ENCODE measurements around the gene SHC1.
"Not testable (repeated sequence)": the region's sequence is repeated elsewhere in the genome, so short reads cannot be mapped to it uniquely, and the experiment has no call there.

SHC1 gene

DNA sequence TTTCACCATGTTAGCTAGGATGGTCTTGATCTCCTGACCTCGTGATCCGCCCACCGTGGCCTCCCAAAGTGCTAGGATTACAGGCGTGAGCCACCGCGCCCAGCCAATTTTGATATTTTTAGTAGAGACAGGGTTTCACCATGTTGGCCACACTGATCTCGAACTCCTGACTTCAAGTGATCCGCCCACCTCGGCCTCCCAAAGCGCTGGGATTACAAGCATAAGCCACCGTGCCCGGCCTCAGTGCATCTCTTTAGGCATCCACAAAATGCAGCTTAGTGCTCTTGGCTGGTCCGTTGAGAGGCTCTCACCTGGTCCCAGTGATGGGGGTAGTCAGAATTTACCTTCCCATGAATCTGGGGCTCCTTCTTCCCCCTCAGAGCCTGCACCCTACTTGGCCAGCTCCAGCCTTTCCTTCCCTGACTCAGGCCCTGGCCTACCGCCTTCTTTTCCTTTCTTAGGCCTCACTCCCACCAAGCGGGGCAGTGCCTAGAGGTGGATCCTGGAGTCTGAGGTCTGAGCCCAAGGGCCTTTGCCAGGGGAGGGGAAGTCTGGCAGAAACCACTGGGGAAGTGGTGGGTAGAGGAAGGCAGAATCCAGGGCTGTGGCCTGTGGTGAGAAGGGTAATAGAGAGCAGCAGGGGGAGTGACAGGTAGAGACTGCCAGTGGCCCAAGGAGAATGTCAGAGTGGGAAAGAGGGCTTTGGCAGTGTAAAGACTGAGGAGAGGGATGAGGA is 26.6 kb upstream of the SHC1 start:
- no peak overlapping the region for H3K9ac ChIP-seq (ENCODE audit: low read length)
- no peaks in the 10 kb centered on the region for H3K9me3 ChIP-seq (ENCODE audit: insufficient read depth, low read length)
- no peak for TF ChIP-seq EZH2phosphoT487 (conservative IDR thresholded peaks at IDR 0.05; ENCODE audit: low read length)
- TF ChIP-seq, protein P1, sequence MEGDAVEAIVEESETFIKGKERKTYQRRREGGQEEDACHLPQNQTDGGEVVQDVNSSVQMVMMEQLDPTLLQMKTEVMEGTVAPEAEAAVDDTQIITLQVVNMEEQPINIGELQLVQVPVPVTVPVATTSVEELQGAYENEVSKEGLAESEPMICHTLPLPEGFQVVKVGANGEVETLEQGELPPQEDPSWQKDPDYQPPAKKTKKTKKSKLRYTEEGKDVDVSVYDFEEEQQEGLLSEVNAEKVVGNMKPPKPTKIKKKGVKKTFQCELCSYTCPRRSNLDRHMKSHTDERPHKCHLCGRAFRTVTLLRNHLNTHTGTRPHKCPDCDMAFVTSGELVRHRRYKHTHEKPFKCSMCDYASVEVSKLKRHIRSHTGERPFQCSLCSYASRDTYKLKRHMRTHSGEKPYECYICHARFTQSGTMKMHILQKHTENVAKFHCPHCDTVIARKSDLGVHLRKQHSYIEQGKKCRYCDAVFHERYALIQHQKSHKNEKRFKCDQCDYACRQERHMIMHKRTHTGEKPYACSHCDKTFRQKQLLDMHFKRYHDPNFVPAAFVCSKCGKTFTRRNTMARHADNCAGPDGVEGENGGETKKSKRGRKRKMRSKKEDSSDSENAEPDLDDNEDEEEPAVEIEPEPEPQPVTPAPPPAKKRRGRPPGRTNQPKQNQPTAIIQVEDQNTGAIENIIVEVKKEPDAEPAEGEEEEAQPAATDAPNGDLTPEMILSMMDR (IDR thresholded peaks at IDR 0.05; ENCODE audit: insufficient read depth, low read length, poor library complexity, severe bottlenecking) = no peak
- H3K27me3 ChIP-seq (ENCODE audit: low read length) = no peaks in the 10 kb centered on the region
- H3K4me2 ChIP-seq (ENCODE audit: low read depth, low read length, poor library complexity, severe bottlenecking) = no peak overlapping the region
- H3K9me2 ChIP-seq (replicated peaks; ENCODE audit: insufficient read depth, low read length) = no peaks in the 10 kb centered on the region
- H4K20me1 ChIP-seq (ENCODE audit: low read depth, low read length) = no peaks in the 10 kb centered on the region
- no peak overlapping the region for H3K27ac ChIP-seq (ENCODE audit: low read depth, low read length)
- H3K79me2 ChIP-seq (ENCODE audit: insufficient read depth, low read length) = no peaks in the 10 kb centered on the region
- no peak overlapping the region for H3K4me3 ChIP-seq (ENCODE audit: insufficient read depth, low read length, poor library complexity, severe bottlenecking)
- no peaks in the 10 kb centered on the region for H3K36me3 ChIP-seq (ENCODE audit: low read length)
- no peak overlapping the region for H2AFZ ChIP-seq (ENCODE audit: low read depth, low read length, severe bottlenecking)
- peaks cover 16% of the 10 kb centered on the region for H3F3A ChIP-seq (ENCODE audit: insufficient read depth)

DNA sequence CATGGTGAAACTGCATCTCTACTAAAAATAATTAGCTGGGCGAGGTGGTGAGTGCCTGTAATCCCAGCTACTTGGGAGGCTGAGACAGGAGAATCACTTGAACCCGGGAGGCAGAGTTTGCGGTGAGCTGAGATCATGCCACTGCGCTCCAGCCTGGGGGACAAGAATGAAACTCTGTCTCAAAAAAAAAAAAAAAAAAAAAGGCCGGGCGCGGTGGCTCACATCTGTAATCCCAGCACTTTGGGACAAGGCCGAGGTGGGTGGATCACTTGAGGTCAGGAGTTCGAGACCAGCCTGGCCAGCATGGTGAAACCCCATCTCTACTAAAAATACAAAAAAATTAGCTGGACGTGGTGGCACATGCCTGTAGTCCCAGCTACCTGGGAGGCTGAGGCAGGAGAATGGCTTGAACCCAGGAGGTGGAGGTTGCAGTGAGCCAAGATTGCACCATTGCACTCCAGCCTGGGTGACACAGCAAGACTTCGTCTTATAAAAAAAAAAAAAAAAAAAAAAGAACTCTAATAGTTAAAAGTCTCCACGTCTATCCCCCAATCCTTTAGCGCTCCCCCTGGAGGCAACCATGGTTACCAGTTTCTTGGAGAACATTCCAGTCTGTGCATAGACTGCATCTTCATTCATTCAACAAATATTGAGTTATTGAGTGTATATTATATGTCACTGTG is 24.9 kb upstream of the SHC1 start:
- not testable (repeated sequence) for H3K27me3 ChIP-seq (ENCODE audit: low read length); H3K9ac ChIP-seq (ENCODE audit: low read length); H3K4me3 ChIP-seq (ENCODE audit: insufficient read depth, low read length, poor library complexity, severe bottlenecking); H4K20me1 ChIP-seq (ENCODE audit: low read depth, low read length); H3K27ac ChIP-seq (ENCODE audit: low read depth, low read length); H3K4me2 ChIP-seq (ENCODE audit: low read depth, low read length, poor library complexity, severe bottlenecking); H3K9me3 ChIP-seq (ENCODE audit: insufficient read depth, low read length); H2AFZ ChIP-seq (ENCODE audit: low read depth, low read length, severe bottlenecking); H3K36me3 ChIP-seq (ENCODE audit: low read length); H3K9me2 ChIP-seq (replicated peaks; ENCODE audit: insufficient read depth, low read length); H3K79me2 ChIP-seq (ENCODE audit: insufficient read depth, low read length)
- H3F3A ChIP-seq (ENCODE audit: insufficient read depth) = peaks cover 16% of the 10 kb centered on the region

DNA sequence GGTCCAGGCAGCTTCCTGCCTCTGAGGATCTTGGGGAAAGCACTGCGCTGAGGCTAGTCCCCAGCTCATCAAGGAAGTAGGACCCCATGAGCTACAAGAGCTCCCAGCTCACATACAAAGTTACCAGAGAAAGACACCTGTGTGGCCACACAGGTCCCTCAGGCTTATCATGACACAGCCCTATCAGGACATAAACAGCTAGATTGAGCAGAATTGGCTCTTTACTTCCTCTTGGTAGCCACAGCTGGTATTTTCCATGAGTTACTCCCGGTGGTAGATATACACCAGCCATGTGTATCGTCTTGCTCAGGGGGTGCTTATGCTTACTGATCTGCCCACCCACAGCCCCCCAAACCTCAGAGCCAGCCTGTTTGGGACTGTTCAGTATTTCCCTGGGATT is 24.0 kb upstream of the SHC1 start:
- Histone ChIP-seq H3K9me2 (replicated peaks; ENCODE audit: insufficient read depth, low read length) (no peaks in the 10 kb centered on the region), H3K9ac (ENCODE audit: low read length) (no peak overlapping the region), H3K27ac (ENCODE audit: low read depth, low read length) (no peak overlapping the region)

More for the DNA sequence above, 24.0 kb upstream of the SHC1 start:
- TF ChIP-seq EZH2phosphoT487 (conservative IDR thresholded peaks at IDR 0.05; ENCODE audit: low read length) = no peak
- TF ChIP-seq, protein P1 (IDR thresholded peaks at IDR 0.05; ENCODE audit: insufficient read depth, low read length, poor library complexity, severe bottlenecking) = no peak
- Histone ChIP-seq H3K79me2 (ENCODE audit: insufficient read depth, low read length) (no peaks in the 10 kb centered on the region), H3K36me3 (ENCODE audit: low read length) (no peaks in the 10 kb centered on the region), H3K4me2 (ENCODE audit: low read depth, low read length, poor library complexity, severe bottlenecking) (no peak overlapping the region), H2AFZ (ENCODE audit: low read depth, low read length, severe bottlenecking) (no peak overlapping the region), H3F3A (ENCODE audit: insufficient read depth) (peaks cover 9% of the 10 kb centered on the region), H3K4me3 (ENCODE audit: insufficient read depth, low read length, poor library complexity, severe bottlenecking) (no peak overlapping the region), H3K27me3 (ENCODE audit: low read length) (no peaks in the 10 kb centered on the region), H3K9me3 (ENCODE audit: insufficient read depth, low read length) (no peaks in the 10 kb centered on the region), H4K20me1 (ENCODE audit: low read depth, low read length) (no peaks in the 10 kb centered on the region)
